Kidney epithelial cell (primary cell): Measurements from ENCODE around the gene NCR3LG1. TPM values are rescaled to one million over a fixed set of nuclear protein-coding genes. Genes with fewer than 3 reads are reported as not detected.

ENCODE experiments used
- DNase-seq: peaks from one replicate; pipeline ENCODE4 v3.0.0-alpha.2; 2010; ENCODE audit warnings: low read depth
- H3K27me3 ChIP-seq: 2 replicates; pipeline ENCODE4 v1.6.0; 2011; ENCODE audit warnings: low read length; ENCODE audit not compliant: control insufficient read depth, insufficient read depth
- H3K36me3 ChIP-seq: 2 replicates; pipeline ENCODE4 v1.5.1; 2011; ENCODE audit warnings: low read length; ENCODE audit not compliant: control insufficient read depth, insufficient read depth
- H3K4me3 ChIP-seq: 2 replicates; pipeline ENCODE4 v1.5.1; 2011; ENCODE audit warnings: low read depth, mild to moderate bottlenecking, control low read depth, low read length
- CTCF ChIP-seq: IDR thresholded peaks from 2 replicates; pipeline ENCODE4 v1.5.1; 2011; ENCODE audit warnings: mild to moderate bottlenecking, moderate library complexity, low read length, control low read depth, inconsistent platforms; ENCODE audit not compliant: insufficient read depth, poor library complexity, severe bottlenecking
- total RNA-seq: library from RNA; depleted of rRNA; stranded (reverse); fragments of >200 nt; gene quantifications from 2 replicates; pipeline ENCODE4 v1.2.3, GENCODE V29; 2015

Gene NCR3LG1
- total RNA-seq, 1 donor from 2014 or later = 10.1 TPM

GRCh38 chr11:17401841-17402240, 50.2 kb downstream of the NCR3LG1 start:
- TF ChIP-seq CTCF = no peak
- no peak for DNase-seq

GRCh38 chr11:17402486-17402885, 50.9 kb downstream of the NCR3LG1 start:
- H3K27me3 ChIP-seq = peaks cover 12% of the 10 kb centered on the region
- no peaks in the 10 kb centered on the region for H3K36me3 ChIP-seq
- no peak overlapping the region for H3K4me3 ChIP-seq
- no peak for TF ChIP-seq CTCF
- no peak for DNase-seq

More at GRCh38 chr11:17401841-17402240, 50.2 kb downstream of the NCR3LG1 start:
- Histone ChIP-seq H3K27me3 (peaks cover 12% of the 10 kb centered on the region), H3K36me3 (no peaks in the 10 kb centered on the region), H3K4me3 (no peak overlapping the region)

GRCh38 chr11:17403980-17404759, 52.6 kb downstream of the NCR3LG1 start:
- DNase-seq = peak; percentile 72
- TF ChIP-seq CTCF = no peak
- Histone ChIP-seq H3K36me3 (no peaks in the 10 kb centered on the region), H3K4me3 (no peak overlapping the region), H3K27me3 (peaks cover 16% of the 10 kb centered on the region)

- peaks cover 10% of the 10 kb centered on the region for H3K27me3 ChIP-seq
- no peak for TF ChIP-seq CTCF
- H3K36me3 ChIP-seq = no peaks in the 10 kb centered on the region
- H3K4me3 ChIP-seq = no peak overlapping the region
- no peak for DNase-seq
Observed at GRCh38 chr11:17405232-17406005, 53.8 kb downstream of the NCR3LG1 start.

GRCh38 chr11:17406082-17406817, 54.6 kb downstream of the NCR3LG1 start:
- DNase-seq = no peak
- Histone ChIP-seq H3K36me3 (no peaks in the 10 kb centered on the region), H3K27me3 (peaks cover 9% of the 10 kb centered on the region), H3K4me3 (no peak overlapping the region)
- no peak for TF ChIP-seq CTCF
